Heart left ventricle (tissue), 16 donors: ENCODE results near the gene CASP9. TPM values are rescaled to one million over a fixed set of nuclear protein-coding genes. Genes with fewer than 3 reads are reported as not detected.

ENCODE experiments used
- ATAC-seq, 4 donors: fragments of 200-7000 bp; cut with Tn5 transposase; one replicate each; pipeline ENCODE4 v1.9.1; 2020 to 2022; ENCODE audit warnings: moderate library complexity in 4 of 4, mild to moderate bottlenecking in 3 of 4, moderate number of reproducible peaks in 1 of 4
- DNase-seq, 5 donors: peaks; one replicate each; pipeline ENCODE4 v3.0.0-alpha.2; 2020
- H3K27ac ChIP-seq, 12 donors: fragments of 200-600 bp; sonication (generic) in 4 of 12; one replicate each; pipeline versions ENCODE4 v1.5.0 to v1.8.0; 2016 to 2022; ENCODE audit warnings: mild to moderate bottlenecking in 2 of 12
- H3K27me3 ChIP-seq, 9 donors: fragments of 200-600 bp; sonication (generic) in 2 of 9; one replicate each; pipeline versions ENCODE4 v1.5.1 to v1.8.0; 2016 to 2022; ENCODE audit warnings: mild to moderate bottlenecking in 3 of 9
- H3K36me3 ChIP-seq, 9 donors: fragments of 200-600 bp; sonication (generic) in 2 of 9; one replicate each; pipeline versions ENCODE4 v1.5.0 to v1.8.0; 2018 to 2022; ENCODE audit warnings: mild to moderate bottlenecking in 2 of 9
- H3K4me1 ChIP-seq, 12 donors: fragments of 200-600 bp; sonication (generic) in 4 of 12; one replicate each; pipeline versions ENCODE4 v1.5.0 to v1.8.0; 2016 to 2022; ENCODE audit warnings: mild to moderate bottlenecking in 3 of 12
- H3K4me3 ChIP-seq, 12 donors: fragments of 200-600 bp; sonication (generic) in 4 of 12; one replicate each; pipeline versions ENCODE4 v1.5.0 to v1.8.0; 2017 to 2022; ENCODE audit warnings: mild to moderate bottlenecking in 9 of 12, moderate library complexity in 4 of 12
- H3K9me3 ChIP-seq, 12 donors: fragments of 200-600 bp; sonication (generic) in 4 of 12; one replicate each; pipeline versions ENCODE4 v1.5.0 to v1.8.0; 2016 to 2022; ENCODE audit warnings: mild to moderate bottlenecking in 1 of 12
- POLR2A ChIP-seq, 2 donors: fragments of 450-650 bp; IDR thresholded peaks; one replicate each; pipeline ENCODE4 v1.6.1; 2017; ENCODE audit warnings: antibody characterized with exemption in 2 of 2, mild to moderate bottlenecking in 2 of 2, moderate library complexity in 2 of 2
- WGBS, 4 donors: extraction: QIAGEN DNeasy Blood & Tissue Kit in 2 of 4; methylation state at CpG; one replicate each; pipeline versions ENCODE4 v1.1.5 to v1.1.7; 2013 to 2018; 5-methylcytosine and 5-hydroxymethylcytosine counted together
- intact Hi-C, 10 donors: fragments of 100-400 bp; cut with DNase I; formaldehyde crosslinking; loops; one replicate each; pipeline versions ENCODE4 v1.11.1 to v1.14.2; 2022
- polyA plus RNA-seq, 2 donors: library from polyadenylated mRNA; stranded (reverse); fragments of 200-250 nt; gene quantifications; one replicate each; pipeline ENCODE4 v1.2.3, GENCODE V29; 2013
- total RNA-seq, 9 donors: library from RNA; depleted of rRNA in 2 of 9; stranded (reverse); fragments of >200 nt in 2 of 9; fragmentation: NEBNext Ultra II Directional in 3 of 9; extraction: Animal tissue kit (Norgen Biotek cat#: 25700) in 3 of 9; gene quantifications; one replicate each; pipeline versions ENCODE4 v1.1.0 to v1.2.4, GENCODE V29; 2016 to 2023
- TF ChIP-seq, protein P1 (sequence below), 12 donors: fragments of 200-600 bp; sonication (generic) in 4 of 12; IDR thresholded peaks; one replicate each; pipeline versions ENCODE4 v1.5.0 to v1.8.0; 2018 to 2022; ENCODE audit warnings: antibody characterized with exemption in 12 of 12, mild to moderate bottlenecking in 5 of 12
- donor health status: ischemic (EF 13 %, LVEDD 7.1; RV severe dilation, severe dysfunction).
- donor health status: healthy with polysubstance abuse.
- donor health status: DM: no; HTN: yes; CAD: no.
- donor health status: DM: no; HTN: no; CAD: no.
- donor health status: ischemic (EF 25% LVEDD 6.9; RV normal size, moderate dysfunction).
- donor health status: ischemic (EF 25% LVEDD 5.7; RV mildly dilated, moderate dysfunction).
- donor health status: healthy.
- donor health status: DM: yes; HTN: yes; CAD: no.
- donor health status: ischemic (EF 35%, LVEDD 5.7; RV mildly dilated, moderate dysfunction).
- donor health status: nonischemic (EF 11% LVEDD 7.7; RV severe dilation, severe dysfunction).
- donor health status: DM: yes; HTN: yes; CAD: no.
- donor health status: PGD.
- donor health status: ischemic (EF 29% LVEDD 5.4; RV normal size, mild dysfunction).
- donor health status: nonischemic (EF 23%, LVEDD 6.1; RV moderate dilation, normal function).

The CASP9 gene
- total and polyA plus RNA-seq, 11 donors = 8.6 to 16.9 (median 11.8) TPM

DNA sequence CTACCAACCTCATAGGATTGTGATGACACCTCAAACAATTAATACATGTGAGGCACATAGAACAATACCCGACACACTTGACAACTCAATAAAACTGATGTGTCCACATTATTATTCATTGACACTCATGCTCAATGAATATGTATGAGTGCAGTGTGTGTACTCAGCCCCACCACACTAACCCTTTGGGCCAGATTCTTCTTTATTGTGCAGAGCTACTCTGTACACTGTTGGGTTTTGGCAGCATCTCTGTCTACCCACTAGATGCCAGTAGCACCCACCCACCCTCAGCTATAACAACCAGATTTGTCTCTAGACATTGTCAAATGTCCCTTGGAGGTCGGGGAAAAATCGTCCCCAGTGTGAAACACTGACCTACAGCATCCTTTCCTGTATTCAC, 10.1 kb downstream of the CASP9 start:
- no peak overlapping the region for H3K27ac ChIP-seq
- H3K4me3 ChIP-seq = no peak overlapping the region
- DNase-seq (no peak), ATAC-seq (no peak)
- intact Hi-C loops = no loop called here
- H3K9me3 ChIP-seq = no peaks in the 10 kb centered on the region
- TF ChIP-seq, protein P1, sequence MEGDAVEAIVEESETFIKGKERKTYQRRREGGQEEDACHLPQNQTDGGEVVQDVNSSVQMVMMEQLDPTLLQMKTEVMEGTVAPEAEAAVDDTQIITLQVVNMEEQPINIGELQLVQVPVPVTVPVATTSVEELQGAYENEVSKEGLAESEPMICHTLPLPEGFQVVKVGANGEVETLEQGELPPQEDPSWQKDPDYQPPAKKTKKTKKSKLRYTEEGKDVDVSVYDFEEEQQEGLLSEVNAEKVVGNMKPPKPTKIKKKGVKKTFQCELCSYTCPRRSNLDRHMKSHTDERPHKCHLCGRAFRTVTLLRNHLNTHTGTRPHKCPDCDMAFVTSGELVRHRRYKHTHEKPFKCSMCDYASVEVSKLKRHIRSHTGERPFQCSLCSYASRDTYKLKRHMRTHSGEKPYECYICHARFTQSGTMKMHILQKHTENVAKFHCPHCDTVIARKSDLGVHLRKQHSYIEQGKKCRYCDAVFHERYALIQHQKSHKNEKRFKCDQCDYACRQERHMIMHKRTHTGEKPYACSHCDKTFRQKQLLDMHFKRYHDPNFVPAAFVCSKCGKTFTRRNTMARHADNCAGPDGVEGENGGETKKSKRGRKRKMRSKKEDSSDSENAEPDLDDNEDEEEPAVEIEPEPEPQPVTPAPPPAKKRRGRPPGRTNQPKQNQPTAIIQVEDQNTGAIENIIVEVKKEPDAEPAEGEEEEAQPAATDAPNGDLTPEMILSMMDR (IDR thresholded peaks at IDR 0.05) = no peak
- TF ChIP-seq POLR2A (IDR thresholded peaks at IDR 0.05) = no peak
- H3K4me1 ChIP-seq = peaks cover 0 to 13% (median 0%) of the 10 kb centered on the region in 12 donors
- WGBS, 4 donors = 82 to 94% (median 91%) methylated on average over 3 of the region's 3 CpGs
- H3K27me3 ChIP-seq = no peaks in the 10 kb centered on the region
- H3K36me3 ChIP-seq = peaks cover 0 to 56% (median 21%) of the 10 kb centered on the region in 9 donors

DNA sequence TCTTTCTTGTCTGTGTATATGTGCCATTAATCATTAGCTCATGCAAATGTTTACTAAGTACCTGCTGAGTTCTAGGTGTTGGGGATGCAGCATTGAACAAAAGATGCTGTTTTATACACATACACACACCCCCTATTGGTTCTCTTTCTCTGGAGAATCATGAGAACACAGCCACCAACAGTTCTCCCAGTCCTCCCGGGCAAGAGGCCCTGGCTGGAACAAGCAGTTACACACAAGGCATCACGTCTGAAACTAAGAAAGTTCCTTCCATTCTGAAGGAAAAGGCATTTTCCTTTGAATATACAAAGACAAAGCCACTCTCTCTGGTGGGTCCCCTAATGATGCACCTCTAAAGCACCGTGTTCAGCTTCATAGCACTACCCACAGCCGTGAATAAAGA, 10.8 kb downstream of the CASP9 start:
- TF ChIP-seq POLR2A (IDR thresholded peaks at IDR 0.05) = no peak
- TF ChIP-seq, protein P1 (IDR thresholded peaks at IDR 0.05) = no peak
- no peaks in the 10 kb centered on the region for H3K9me3 ChIP-seq
- peaks cover 0 to 56% (median 21%) of the 10 kb centered on the region in 9 donors for H3K36me3 ChIP-seq
- H3K4me3 ChIP-seq = no peak overlapping the region
- no peaks in the 10 kb centered on the region for H3K27me3 ChIP-seq
- peaks cover 0 to 13% (median 0%) of the 10 kb centered on the region in 12 donors for H3K4me1 ChIP-seq
- WGBS, 4 donors = 82 to 89% (median 84%) methylated on average over 4 of the region's 4 CpGs
- ATAC-seq (no peak), DNase-seq (no peak)
- intact Hi-C loops = no loop called here
- no peak overlapping the region for H3K27ac ChIP-seq

DNA sequence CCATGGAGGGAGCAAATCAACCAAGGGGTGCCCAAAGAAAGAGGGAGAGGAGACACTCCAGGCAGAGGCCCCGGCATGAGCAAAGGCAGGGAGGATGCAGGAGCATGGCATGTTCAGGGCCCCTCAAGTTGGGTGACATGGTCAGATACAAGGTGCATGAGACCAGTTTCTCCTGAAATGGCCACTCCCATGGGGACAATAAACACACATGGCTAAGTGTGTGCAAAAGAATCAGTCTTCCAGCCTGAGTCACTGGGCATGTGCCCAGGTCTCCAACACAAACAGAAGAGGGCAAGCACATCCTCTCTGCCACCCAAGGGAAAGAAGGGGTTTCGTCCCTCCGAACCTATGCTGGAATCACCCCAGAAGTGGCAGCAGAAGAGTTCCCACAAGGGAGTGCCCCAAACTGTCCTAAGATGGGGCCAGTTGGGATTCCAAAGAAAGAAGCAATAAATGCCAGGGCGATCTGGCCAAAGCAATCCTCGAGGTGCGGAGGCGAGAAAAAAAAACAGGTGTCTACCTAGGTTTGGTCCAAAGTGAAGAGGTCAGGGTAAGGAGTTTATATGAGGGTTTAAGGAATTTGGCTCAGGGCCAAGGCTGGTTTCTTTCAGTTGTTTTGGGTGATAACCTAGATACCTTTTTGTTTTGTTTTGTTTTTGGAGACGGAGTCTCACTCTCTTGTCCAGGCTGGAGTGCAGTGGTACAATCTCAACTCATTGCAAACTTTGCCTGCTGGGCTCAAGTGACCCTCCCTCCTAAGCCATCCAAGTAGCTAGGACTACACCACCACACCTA, 13.2 kb downstream of the CASP9 start:
- no peaks in the 10 kb centered on the region for H3K27me3 ChIP-seq
- H3K4me3 ChIP-seq = no peak overlapping the region
- ATAC-seq (no peak), DNase-seq (no peak)
- H3K4me1 ChIP-seq = peaks cover 0 to 23% (median 9%) of the 10 kb centered on the region in 12 donors
- WGBS, 4 donors = 95 to 98% (median 96%) methylated on average over 8 of the region's 8 CpGs
- no peaks in the 10 kb centered on the region for H3K9me3 ChIP-seq
- TF ChIP-seq, protein P1 (IDR thresholded peaks at IDR 0.05) = no peak
- TF ChIP-seq POLR2A (IDR thresholded peaks at IDR 0.05) = no peak
- intact Hi-C loops = no loop called here
- peaks cover 0 to 43% (median 15%) of the 10 kb centered on the region in 9 donors for H3K36me3 ChIP-seq
- H3K27ac ChIP-seq = no peak overlapping the region

DNA sequence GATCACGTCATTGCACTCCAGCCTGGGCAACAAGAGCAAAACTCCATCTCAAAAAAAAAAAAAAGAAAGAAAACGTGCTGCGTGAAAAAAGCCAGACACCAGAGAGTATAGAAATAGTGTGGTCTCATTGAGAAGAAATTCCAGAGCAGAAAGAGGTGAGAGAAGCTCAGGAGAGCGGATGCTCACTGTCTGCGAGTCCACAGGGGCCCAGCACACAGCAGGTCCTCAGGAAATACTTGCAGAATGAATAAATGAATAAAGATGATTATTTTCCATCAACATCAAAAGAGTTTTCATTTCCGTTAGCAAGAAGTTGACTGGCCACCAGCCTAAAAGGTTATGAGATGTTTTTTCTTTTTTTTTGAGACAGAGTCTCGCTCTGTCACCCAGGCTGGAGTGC, 14.4 kb downstream of the CASP9 start:
- H3K27me3 ChIP-seq = no peaks in the 10 kb centered on the region
- no peak overlapping the region for H3K27ac ChIP-seq
- peaks cover 0 to 54% (median 26%) of the 10 kb centered on the region in 9 donors for H3K36me3 ChIP-seq
- DNase-seq (no peak), ATAC-seq (no peak)
- H3K4me3 ChIP-seq = no peak overlapping the region
- intact Hi-C loops = loop anchor here in 4 of 10 donors (10.0 kb wide), 1 partner anchor 185 kb away; no protein-coding TSS in a partner anchor
- 73 to 81% (median 78%) methylated on average over 7 of the region's 7 CpGs for WGBS, 4 donors
- TF ChIP-seq POLR2A (IDR thresholded peaks at IDR 0.05) = no peak
- TF ChIP-seq, protein P1 (IDR thresholded peaks at IDR 0.05) = no peak
- H3K4me1 ChIP-seq = peaks cover 0 to 23% (median 5%) of the 10 kb centered on the region in 12 donors
- H3K9me3 ChIP-seq = no peaks in the 10 kb centered on the region
